CD4-positive, alpha-beta T cell treated with Interleukin-17A for 1 hour (primary cell): ENCODE data around the gene SAG.
A peak's percentile ranks its signal among the peaks of the same experiment; 100 is the strongest.

Source experiments
- DNase-seq: peaks from one replicate; pipeline ENCODE4 v3.0.0-alpha.2; 2020

Gene SAG

GRCh38 chr2:233384811-233385488 is 77.3 kb downstream of the SAG start:
- DNase-seq: no peak

GRCh38 chr2:233385489-233386044 is 78.0 kb downstream of the SAG start:
- DNase-seq: peak; percentile 38

GRCh38 chr2:233386382-233387041 is 78.9 kb downstream of the SAG start:
- no peak for DNase-seq

- no peak for DNase-seq
Measured at GRCh38 chr2:233387225-233387624, 79.6 kb downstream of the SAG start.

- DNase-seq: no peak
Measured at GRCh38 chr2:233387667-233388528, 80.3 kb downstream of the SAG start.

GRCh38 chr2:233389601-233390125 is 82.0 kb downstream of the SAG start:
- DNase-seq: no peak

- DNase-seq: no peak
Measured at GRCh38 chr2:233395687-233396086, 88.1 kb downstream of the SAG start.
